ENCODE results near the gene DLGAP1.
"Not testable (repeated sequence)": the region's sequence is repeated elsewhere in the genome, so short reads cannot be mapped to it uniquely, and the experiment has no call there.

The DLGAP1 gene

DNA sequence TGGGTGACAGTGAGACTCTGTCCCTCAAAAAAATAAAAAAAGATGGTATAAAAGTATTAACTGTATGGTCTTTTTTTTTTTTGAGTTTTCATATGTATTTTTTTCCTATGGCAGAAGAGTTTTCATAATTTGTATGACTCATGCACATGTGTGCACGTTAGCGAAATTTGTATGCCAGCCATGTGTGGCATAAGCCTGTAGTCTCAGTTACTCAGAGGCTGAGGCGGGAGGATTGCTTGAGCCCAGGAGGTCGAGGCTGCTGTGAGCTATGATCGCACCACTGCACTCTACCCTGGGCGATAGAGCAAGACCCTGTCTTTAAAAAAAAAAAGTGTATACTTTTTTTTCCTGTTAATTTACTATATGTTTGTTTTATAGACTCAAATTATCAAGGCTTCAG, 844.3 kb downstream of the DLGAP1 start:
- DNase-seq: no peak

DNA sequence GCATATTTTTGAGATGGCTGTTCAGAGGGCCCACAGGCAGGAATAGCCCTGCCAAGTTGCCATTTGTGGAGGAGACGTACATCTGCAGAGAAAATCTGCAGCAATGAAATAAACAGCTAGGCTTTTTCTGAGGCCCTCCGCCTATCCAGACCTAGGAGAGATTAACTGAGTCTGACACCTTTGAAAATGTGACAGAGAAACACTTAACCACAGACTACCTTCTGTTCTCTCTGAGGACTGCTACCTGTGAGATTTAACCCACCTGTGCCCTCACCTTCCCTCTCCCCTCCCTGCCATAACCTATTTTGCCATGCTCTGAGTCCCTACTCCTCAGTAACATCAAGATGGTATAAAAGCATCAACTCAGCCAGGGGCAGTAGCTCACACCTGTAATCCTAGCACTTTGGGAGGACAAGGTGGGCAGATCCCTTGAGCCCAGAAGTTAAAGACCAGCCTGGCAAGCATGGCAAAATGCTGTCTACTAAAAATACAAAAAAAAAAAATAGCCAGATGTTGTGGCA, 844.9 kb downstream of the DLGAP1 start:
- DNase-seq: no peak

- no peak for DNase-seq
Measured at GRCh38 chr18:3608488-3608887, 846.6 kb downstream of the DLGAP1 start.

DNA sequence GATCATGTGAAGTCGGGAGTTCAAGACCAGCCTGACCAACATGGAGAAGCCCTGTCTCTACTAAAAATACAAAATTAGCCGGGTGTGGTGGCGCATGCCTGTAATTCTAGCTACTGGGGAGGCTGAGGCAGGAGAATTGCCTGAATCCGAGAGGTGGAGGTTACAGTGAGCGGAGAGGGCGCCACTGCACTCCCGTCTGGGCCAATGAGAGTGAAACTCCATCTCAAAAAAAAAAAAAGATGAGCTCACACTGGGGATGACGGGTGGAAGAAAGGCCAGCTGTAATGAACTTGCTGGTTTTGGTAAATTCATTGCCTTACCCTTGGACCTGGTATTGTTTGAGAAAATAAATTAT, 847.0 kb downstream of the DLGAP1 start:
- DNase-seq: not testable (repeated sequence)

DNA sequence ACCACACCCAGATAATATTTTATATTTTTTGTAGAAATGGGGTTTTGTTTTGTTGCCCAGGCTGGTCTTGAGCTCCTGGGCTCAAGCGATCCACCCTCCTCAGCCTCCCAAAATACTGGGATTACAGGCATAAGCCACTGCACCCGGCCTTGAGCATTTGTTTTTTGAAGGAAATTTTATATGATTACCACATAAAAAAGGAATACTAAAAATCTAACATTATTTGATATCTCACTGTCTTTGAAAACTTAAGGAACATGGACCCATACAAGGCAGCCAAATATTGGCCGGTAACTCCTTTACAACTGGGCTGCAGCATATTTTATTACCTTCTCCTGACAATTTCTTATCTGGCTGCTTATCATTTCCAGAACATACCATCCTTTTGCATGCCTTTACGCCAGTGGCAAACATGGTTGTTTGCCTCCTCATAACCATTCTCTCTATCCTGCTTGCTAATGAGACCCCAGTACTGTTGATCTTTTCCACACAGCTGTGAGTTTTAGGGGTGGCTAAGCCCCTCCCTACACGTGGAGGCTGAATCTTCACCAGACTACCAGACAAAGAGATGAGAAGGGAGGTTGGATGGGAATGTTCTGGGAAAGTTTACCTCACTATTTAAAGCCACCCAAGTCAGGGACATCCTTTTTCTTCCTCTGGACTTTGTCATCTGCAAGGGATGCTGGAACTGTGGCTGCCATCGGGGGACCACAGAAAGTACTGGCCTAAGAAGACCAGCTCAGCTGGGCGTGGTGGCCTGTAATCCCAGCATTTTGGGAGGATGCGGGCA, 847.6 kb downstream of the DLGAP1 start:
- no peak for DNase-seq

GRCh38 chr18:3606863-3607262, 848.2 kb downstream of the DLGAP1 start:
- DNase-seq: not testable (repeated sequence)

- peak; percentile 23 for DNase-seq
Measured at GRCh38 chr18:3605954-3606443, 849.1 kb downstream of the DLGAP1 start.

- no peak for DNase-seq
Measured at GRCh38 chr18:3605486-3605952, 849.6 kb downstream of the DLGAP1 start.

DNA sequence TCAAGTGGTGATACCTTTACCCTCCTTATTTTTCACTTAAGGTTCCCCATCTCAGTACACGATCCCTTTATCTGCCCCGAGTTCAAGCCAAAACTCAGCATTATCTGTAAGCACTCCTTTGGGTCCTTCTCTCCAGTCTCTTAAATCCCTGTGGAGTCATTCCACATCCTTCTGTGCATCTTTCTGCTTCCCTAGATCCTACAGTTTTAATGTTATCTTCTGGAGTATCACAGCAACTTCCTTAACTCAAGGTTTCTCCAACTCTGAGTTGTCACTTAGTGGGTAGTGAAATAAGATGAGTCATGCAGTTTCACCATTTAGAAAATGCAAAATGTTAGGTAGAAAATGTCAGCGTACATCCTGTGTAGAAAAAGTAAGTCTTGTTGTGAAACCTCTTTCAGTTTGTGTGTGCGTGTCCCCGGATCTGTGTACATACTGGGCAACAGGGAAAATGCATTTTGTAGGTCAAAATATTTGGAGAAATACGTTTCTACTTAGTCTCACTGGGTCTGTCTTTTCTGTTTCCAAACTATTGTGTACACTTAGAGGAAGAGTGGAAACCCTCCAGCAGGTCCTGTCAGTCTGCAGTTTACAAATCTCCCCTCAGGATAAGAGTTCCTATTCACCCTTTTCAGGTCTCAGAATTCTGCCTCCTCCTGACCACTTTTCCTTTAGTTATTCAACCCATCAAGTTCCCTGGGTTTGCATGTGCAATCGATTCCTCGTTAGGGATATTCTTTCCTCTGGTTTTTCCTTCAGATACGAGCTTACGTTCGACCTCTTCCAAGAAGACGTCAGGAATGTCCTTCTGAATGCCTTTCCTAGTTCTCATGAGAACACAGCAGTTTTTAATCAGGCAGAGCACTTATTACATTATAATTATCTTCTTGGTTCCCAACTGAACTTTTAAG, 850.4 kb downstream of the DLGAP1 start:
- no peak for DNase-seq

GRCh38 chr18:3604235-3604497, 850.9 kb downstream of the DLGAP1 start:
- DNase-seq: no peak

GRCh38 chr18:3603421-3604234, 851.5 kb downstream of the DLGAP1 start:
- peak; percentile 70 for DNase-seq

DNA sequence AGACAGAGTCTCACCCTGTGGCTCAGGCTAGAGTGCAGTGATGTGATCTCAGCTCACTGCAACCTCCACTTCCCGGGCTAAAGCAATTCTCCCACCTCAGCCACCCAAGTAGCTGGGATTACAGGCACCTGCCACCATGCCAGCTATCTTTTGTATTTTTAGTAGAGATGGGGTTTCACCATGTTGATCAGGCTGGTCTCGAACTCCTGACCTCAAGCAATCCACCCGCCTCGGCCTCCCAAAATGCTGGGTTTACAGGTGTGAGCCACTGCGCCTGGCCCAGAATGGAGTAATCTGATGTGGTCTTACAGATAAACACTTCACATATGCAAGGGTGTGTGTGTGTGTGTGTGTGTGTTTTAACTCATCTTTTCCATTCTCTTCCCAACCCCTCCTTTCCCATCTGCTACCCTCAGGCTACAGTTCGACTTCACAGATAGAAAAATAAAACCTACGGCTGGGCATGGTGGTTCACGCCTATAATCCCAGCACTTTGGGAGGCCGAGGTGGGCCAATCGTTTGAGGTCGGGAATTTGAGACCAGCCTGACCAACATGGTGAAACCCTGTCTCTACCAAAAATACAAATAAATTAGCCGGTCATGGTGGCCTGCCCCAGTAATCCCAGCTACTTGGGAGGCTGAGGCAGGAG, 853.9 kb downstream of the DLGAP1 start:
- DNase-seq: not testable (repeated sequence)

GRCh38 chr18:3599861-3600260, 855.2 kb downstream of the DLGAP1 start:
- DNase-seq: no peak

- DNase-seq: no peak
Measured at GRCh38 chr18:3599195-3599594, 855.9 kb downstream of the DLGAP1 start.

DNA sequence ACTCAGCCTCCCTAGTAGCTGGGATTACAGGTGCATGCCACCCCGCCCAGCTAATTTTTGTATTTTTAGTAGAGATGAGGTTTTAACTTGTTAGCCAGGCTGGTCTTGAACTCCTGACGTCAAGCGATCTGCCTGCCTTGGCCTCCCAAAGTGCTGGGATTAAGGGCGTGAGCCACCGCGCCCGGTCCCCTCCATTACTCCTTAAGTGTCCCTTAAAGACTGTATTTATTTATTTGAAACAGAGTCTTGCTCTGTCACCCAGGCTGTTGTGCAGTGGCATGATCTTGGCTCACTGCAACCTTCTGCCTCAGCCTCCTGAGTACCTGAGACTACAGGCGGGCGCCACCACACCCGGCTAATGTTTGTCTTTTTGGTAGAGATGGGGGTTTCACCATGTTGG, 856.5 kb downstream of the DLGAP1 start:
- DNase-seq: no peak

- no peak for DNase-seq
Measured at GRCh38 chr18:3597409-3598357, 857.4 kb downstream of the DLGAP1 start.

GRCh38 chr18:3596637-3597384, 858.3 kb downstream of the DLGAP1 start:
- DNase-seq: no peak

DNA sequence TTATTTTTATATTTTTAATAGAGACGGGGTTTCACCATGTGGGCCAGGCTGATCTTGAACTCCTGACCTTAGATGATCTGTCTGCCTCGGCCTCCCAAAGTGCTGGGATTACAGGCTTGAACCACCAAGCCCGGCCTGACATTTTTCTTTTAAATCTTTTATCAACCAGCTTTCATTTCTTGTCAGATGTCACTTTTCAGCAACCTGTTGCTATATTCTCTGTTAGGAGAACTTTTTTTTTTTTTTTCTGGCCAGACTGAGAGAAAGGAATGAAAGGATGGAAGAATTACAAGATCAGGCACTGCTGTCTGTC, 858.8 kb downstream of the DLGAP1 start:
- no peak for DNase-seq

DNA sequence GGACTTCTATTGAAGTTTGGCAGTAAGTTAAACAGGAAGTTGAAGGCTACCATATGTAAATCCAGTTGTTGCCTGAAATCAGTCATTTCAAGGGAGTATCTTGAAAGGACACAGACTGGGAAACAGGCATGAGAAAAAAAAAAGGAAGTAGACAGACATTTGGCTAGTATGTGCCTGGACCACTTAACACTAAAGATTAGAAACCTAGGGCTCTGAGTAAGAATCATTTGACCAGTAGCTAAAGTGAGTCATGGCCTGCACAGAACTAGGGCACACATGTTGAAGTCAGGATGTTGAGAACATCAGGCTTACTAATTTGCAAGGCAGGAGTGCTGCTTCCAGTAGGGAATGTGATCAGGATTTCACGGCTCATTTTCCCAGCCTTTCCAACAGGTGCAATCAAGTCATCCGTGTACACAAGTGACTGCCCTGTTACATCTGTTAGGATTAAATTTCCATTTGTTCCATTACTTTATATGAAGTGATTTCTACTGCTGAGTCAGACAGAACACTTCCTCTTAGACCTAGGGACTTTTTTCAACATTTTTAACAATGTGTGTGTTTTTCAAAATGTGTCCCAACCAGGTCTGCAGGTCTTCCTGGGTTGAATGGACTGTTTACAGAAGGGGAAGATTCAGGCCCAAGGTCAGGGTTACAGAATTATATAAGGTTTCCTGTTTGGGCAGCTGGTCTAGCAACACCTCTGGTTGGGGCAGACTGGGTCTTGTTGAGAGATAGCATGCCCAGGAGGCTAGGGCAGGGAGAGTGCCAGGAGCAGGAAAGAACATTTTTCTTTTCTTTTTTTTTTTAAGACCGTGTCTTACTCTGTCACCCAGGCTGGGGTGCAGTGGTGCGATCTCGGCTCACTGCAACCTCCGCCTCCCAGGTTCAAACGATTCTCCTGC, 859.5 kb downstream of the DLGAP1 start:
- DNase-seq: peak; percentile 82

All from DMS79 (cell line).